ENCODE results near the gene RTL5. TPM values are rescaled to one million over a fixed set of nuclear protein-coding genes. Genes with fewer than 3 reads are reported as not detected.

The RTL5 gene
- total RNA-seq, 1 experiment from 2014 or later, result not detected

DNA sequence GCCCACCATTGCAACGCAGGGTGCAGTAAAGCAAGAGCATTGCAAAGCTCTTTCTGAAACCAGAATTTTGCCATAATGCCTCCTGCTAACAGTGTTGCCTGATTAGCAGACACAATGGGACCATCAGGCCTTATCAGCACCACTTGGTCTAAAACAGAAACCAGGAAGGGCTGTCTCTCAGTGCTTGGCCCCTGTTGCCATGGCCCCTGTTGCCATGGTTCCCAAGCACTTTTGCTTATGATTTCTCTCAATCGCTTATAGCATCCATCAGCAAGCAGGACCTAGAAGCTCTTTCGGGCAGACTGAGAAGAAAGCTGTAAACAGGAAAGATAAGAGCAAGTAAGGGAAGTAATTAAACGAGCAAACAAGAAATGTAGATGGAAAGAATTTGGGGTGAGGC lies 36.8 kb downstream of the RTL5 start:
- Histone ChIP-seq H3K4me1 (replicated peaks; ENCODE audit: insufficient read depth) (no peaks in the 10 kb centered on the region), H3K36me3 (ENCODE audit: low read depth) (no peaks in the 10 kb centered on the region), H3K27me3 (ENCODE audit: insufficient read depth, low read depth) (peaks cover 32% of the 10 kb centered on the region), H3K4me3 (no peak overlapping the region), H3F3A (ENCODE audit: insufficient read depth, low read depth) (no peaks in the 10 kb centered on the region), H3K27ac (no peak overlapping the region), H3K9me2 (ENCODE audit: insufficient read depth) (no peaks in the 10 kb centered on the region), H3K4me2 (no peak overlapping the region), H3K79me2 (ENCODE audit: low read depth) (no peaks in the 10 kb centered on the region), H2AFZ (no peak overlapping the region), H3K9me3 (ENCODE audit: insufficient read depth, low read depth) (no peaks in the 10 kb centered on the region), H4K20me1 (ENCODE audit: insufficient read depth) (no peaks in the 10 kb centered on the region)
- intact Hi-C loops (cut with micrococcal nuclease; ENCODE audit: unreplicated experiment), result no loop called here
- ChIA-PET POLR2A (ENCODE audit: unreplicated experiment) (no interaction called here), CTCF (no interaction called here)
- no TSS peak for BruUV-seq (replicated peaks)
- TF ChIP-seq EZH2 (IDR thresholded peaks at IDR 0.05; ENCODE audit: low read depth), result no peak
- TF ChIP-seq, protein P1, sequence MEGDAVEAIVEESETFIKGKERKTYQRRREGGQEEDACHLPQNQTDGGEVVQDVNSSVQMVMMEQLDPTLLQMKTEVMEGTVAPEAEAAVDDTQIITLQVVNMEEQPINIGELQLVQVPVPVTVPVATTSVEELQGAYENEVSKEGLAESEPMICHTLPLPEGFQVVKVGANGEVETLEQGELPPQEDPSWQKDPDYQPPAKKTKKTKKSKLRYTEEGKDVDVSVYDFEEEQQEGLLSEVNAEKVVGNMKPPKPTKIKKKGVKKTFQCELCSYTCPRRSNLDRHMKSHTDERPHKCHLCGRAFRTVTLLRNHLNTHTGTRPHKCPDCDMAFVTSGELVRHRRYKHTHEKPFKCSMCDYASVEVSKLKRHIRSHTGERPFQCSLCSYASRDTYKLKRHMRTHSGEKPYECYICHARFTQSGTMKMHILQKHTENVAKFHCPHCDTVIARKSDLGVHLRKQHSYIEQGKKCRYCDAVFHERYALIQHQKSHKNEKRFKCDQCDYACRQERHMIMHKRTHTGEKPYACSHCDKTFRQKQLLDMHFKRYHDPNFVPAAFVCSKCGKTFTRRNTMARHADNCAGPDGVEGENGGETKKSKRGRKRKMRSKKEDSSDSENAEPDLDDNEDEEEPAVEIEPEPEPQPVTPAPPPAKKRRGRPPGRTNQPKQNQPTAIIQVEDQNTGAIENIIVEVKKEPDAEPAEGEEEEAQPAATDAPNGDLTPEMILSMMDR (conservative IDR thresholded peaks at IDR 0.05), result no peak
- DNase-seq, result no peak

DNA sequence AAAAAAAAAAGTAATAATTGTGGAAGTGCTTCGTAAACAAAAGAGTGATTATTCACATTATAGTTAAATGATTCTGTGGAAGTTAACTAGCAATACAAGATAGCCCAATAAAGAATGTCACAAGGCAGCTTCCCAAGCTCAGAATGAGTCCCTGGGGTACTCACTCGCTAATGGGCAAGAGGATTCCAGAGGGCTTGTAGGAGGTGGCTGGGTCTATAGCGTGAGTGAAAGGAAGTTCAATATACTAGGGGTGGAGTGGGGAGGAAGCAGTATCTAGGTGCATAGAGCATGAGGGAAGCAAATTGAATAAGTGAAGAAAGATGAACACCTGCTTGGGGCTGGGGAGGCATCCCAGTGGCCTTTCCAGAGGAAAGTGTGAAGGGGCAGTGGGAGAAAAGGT lies 42.5 kb downstream of the RTL5 start:
- Histone ChIP-seq H3K79me2 (ENCODE audit: low read depth) (no peaks in the 10 kb centered on the region), H3K4me2 (no peak overlapping the region), H3K27ac (no peak overlapping the region), H3K36me3 (ENCODE audit: low read depth) (no peaks in the 10 kb centered on the region), H4K20me1 (ENCODE audit: insufficient read depth) (no peaks in the 10 kb centered on the region), H3K4me1 (replicated peaks; ENCODE audit: insufficient read depth) (no peaks in the 10 kb centered on the region), H3K9me2 (ENCODE audit: insufficient read depth) (no peaks in the 10 kb centered on the region), H3K27me3 (ENCODE audit: insufficient read depth, low read depth) (peaks cover 43% of the 10 kb centered on the region; the same call in 1 of the 2 replicates), H3K9me3 (ENCODE audit: insufficient read depth, low read depth) (no peaks in the 10 kb centered on the region), H2AFZ (no peak overlapping the region), H3K4me3 (no peak overlapping the region), H3F3A (ENCODE audit: insufficient read depth, low read depth) (no peaks in the 10 kb centered on the region)
- intact Hi-C loops (cut with micrococcal nuclease; ENCODE audit: unreplicated experiment), result no loop called here
- TF ChIP-seq, protein P1 (conservative IDR thresholded peaks at IDR 0.05), result no peak
- TF ChIP-seq EZH2 (IDR thresholded peaks at IDR 0.05; ENCODE audit: low read depth), result no peak
- BruUV-seq (replicated peaks), result no TSS peak
- CTCF ChIA-PET, result no interaction called here
- POLR2A ChIA-PET (ENCODE audit: unreplicated experiment), result no interaction called here
- no peak for DNase-seq

DNA sequence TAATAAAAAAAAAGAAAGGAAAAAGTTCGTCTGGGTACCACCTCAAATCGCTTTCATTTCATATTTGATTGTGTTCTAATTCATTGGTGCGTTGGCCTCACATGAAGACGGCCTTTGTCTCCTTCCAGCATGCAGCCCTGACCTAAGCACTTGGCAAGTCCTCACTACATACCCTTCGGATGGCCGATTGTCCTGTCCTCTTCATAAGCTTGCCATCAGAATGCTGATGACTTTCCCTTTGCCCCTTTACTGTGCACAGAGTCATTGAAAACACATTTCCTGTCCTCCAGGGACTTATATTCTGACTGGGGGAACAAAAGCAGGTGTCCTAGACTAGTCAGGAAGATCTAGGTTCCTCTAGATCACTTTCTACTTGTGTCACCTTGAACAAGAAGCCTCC lies 43.0 kb downstream of the RTL5 start:
- intact Hi-C loops (cut with micrococcal nuclease; ENCODE audit: unreplicated experiment), result no loop called here
- H2AFZ ChIP-seq, result no peak overlapping the region
- no peak overlapping the region for H3K4me2 ChIP-seq
- H3K27ac ChIP-seq, result no peak overlapping the region
- H3K4me1 ChIP-seq (replicated peaks; ENCODE audit: insufficient read depth), result no peaks in the 10 kb centered on the region
- no peaks in the 10 kb centered on the region for H3K9me3 ChIP-seq (ENCODE audit: insufficient read depth, low read depth)
- H3K27me3 ChIP-seq (ENCODE audit: insufficient read depth, low read depth), result peaks cover 43% of the 10 kb centered on the region; the same call in 1 of the 2 replicates
- ChIA-PET POLR2A (ENCODE audit: unreplicated experiment) (no interaction called here), CTCF (no interaction called here)
- no peaks in the 10 kb centered on the region for H3K36me3 ChIP-seq (ENCODE audit: low read depth)
- H3K79me2 ChIP-seq (ENCODE audit: low read depth), result no peaks in the 10 kb centered on the region
- H4K20me1 ChIP-seq (ENCODE audit: insufficient read depth), result no peaks in the 10 kb centered on the region
- TF ChIP-seq, protein P1 (conservative IDR thresholded peaks at IDR 0.05), result no peak
- no peak for TF ChIP-seq EZH2 (IDR thresholded peaks at IDR 0.05; ENCODE audit: low read depth)
- no peak overlapping the region for H3K4me3 ChIP-seq
- H3F3A ChIP-seq (ENCODE audit: insufficient read depth, low read depth), result no peaks in the 10 kb centered on the region
- DNase-seq, result no peak
- no TSS peak for BruUV-seq (replicated peaks)
- H3K9me2 ChIP-seq (ENCODE audit: insufficient read depth), result no peaks in the 10 kb centered on the region

Data from PC-9 (cell line).